ENCODE results near the gene MYL5.

MYL5 gene

GRCh38 chr4:720111-720860 is 45.9 kb downstream of the MYL5 start:
- no peak overlapping the region for H3K27ac ChIP-seq (ENCODE audit: insufficient read depth, low read length, poor library complexity, severe bottlenecking)

GRCh38 chr4:721261-722168 is 47.2 kb downstream of the MYL5 start:
- no peak overlapping the region for H3K27ac ChIP-seq (ENCODE audit: insufficient read depth, low read length, poor library complexity, severe bottlenecking)

More at GRCh38 chr4:720111-720860, 45.9 kb downstream of the MYL5 start:
- no peaks in the 10 kb centered on the region for H3K9me3 ChIP-seq (ENCODE audit: control insufficient read depth, low read length)
- H3K4me3 ChIP-seq (ENCODE audit: insufficient read depth, low read depth, low read length, poor library complexity, severe bottlenecking) = no peak overlapping the region
- peaks cover 4% of the 10 kb centered on the region for H3K36me3 ChIP-seq (ENCODE audit: control insufficient read depth, insufficient read depth, low read length)
- DNase-seq = no peak
- no peaks in the 10 kb centered on the region for H3K27me3 ChIP-seq (replicated peaks; ENCODE audit: control insufficient read depth, insufficient read depth, low read length, poor library complexity, severe bottlenecking)
- no peaks in the 10 kb centered on the region for H3K4me1 ChIP-seq (ENCODE audit: control insufficient read depth, insufficient read depth, low read length, poor library complexity, severe bottlenecking)

GRCh38 chr4:722169-722725 is 47.9 kb downstream of the MYL5 start:
- Histone ChIP-seq H3K27me3 (replicated peaks; ENCODE audit: control insufficient read depth, insufficient read depth, low read length, poor library complexity, severe bottlenecking) (no peaks in the 10 kb centered on the region), H3K4me1 (ENCODE audit: control insufficient read depth, insufficient read depth, low read length, poor library complexity, severe bottlenecking) (no peaks in the 10 kb centered on the region), H3K36me3 (ENCODE audit: control insufficient read depth, insufficient read depth, low read length) (peaks cover 4% of the 10 kb centered on the region), H3K27ac (ENCODE audit: insufficient read depth, low read length, poor library complexity, severe bottlenecking) (no peak overlapping the region), H3K9me3 (ENCODE audit: control insufficient read depth, low read length) (no peaks in the 10 kb centered on the region), H3K4me3 (ENCODE audit: insufficient read depth, low read depth, low read length, poor library complexity, severe bottlenecking) (no peak overlapping the region)
- DNase-seq = no peak

More at GRCh38 chr4:721261-722168, 47.2 kb downstream of the MYL5 start:
- no peak for DNase-seq
- Histone ChIP-seq H3K4me1 (ENCODE audit: control insufficient read depth, insufficient read depth, low read length, poor library complexity, severe bottlenecking) (no peaks in the 10 kb centered on the region), H3K9me3 (ENCODE audit: control insufficient read depth, low read length) (no peaks in the 10 kb centered on the region), H3K36me3 (ENCODE audit: control insufficient read depth, insufficient read depth, low read length) (peaks cover 4% of the 10 kb centered on the region), H3K27me3 (replicated peaks; ENCODE audit: control insufficient read depth, insufficient read depth, low read length, poor library complexity, severe bottlenecking) (no peaks in the 10 kb centered on the region), H3K4me3 (ENCODE audit: insufficient read depth, low read depth, low read length, poor library complexity, severe bottlenecking) (no peak overlapping the region)

- no peak overlapping the region for H3K27ac ChIP-seq (ENCODE audit: insufficient read depth, low read length, poor library complexity, severe bottlenecking)
- H3K4me3 ChIP-seq (ENCODE audit: insufficient read depth, low read depth, low read length, poor library complexity, severe bottlenecking) = no peak overlapping the region
- peaks cover 4% of the 10 kb centered on the region for H3K36me3 ChIP-seq (ENCODE audit: control insufficient read depth, insufficient read depth, low read length)
- no peak for DNase-seq
- H3K4me1 ChIP-seq (ENCODE audit: control insufficient read depth, insufficient read depth, low read length, poor library complexity, severe bottlenecking) = no peaks in the 10 kb centered on the region
- no peaks in the 10 kb centered on the region for H3K9me3 ChIP-seq (ENCODE audit: control insufficient read depth, low read length)
- no peaks in the 10 kb centered on the region for H3K27me3 ChIP-seq (replicated peaks; ENCODE audit: control insufficient read depth, insufficient read depth, low read length, poor library complexity, severe bottlenecking)
These were observed 48.6 kb downstream of the MYL5 start for GRCh38 chr4:722851-723360.

GRCh38 chr4:723751-724530 is 49.6 kb downstream of the MYL5 start:
- no peak overlapping the region for H3K27ac ChIP-seq (ENCODE audit: insufficient read depth, low read length, poor library complexity, severe bottlenecking)

GRCh38 chr4:725391-726234 is 51.3 kb downstream of the MYL5 start:
- no peak for DNase-seq
- Histone ChIP-seq H3K4me1 (ENCODE audit: control insufficient read depth, insufficient read depth, low read length, poor library complexity, severe bottlenecking) (no peaks in the 10 kb centered on the region), H3K9me3 (ENCODE audit: control insufficient read depth, low read length) (no peaks in the 10 kb centered on the region), H3K27me3 (replicated peaks; ENCODE audit: control insufficient read depth, insufficient read depth, low read length, poor library complexity, severe bottlenecking) (no peaks in the 10 kb centered on the region), H3K27ac (ENCODE audit: insufficient read depth, low read length, poor library complexity, severe bottlenecking) (no peak overlapping the region), H3K36me3 (ENCODE audit: control insufficient read depth, insufficient read depth, low read length) (peaks cover 4% of the 10 kb centered on the region), H3K4me3 (ENCODE audit: insufficient read depth, low read depth, low read length, poor library complexity, severe bottlenecking) (no peak overlapping the region)

More at GRCh38 chr4:723751-724530, 49.6 kb downstream of the MYL5 start:
- Histone ChIP-seq H3K4me1 (ENCODE audit: control insufficient read depth, insufficient read depth, low read length, poor library complexity, severe bottlenecking) (no peaks in the 10 kb centered on the region), H3K4me3 (ENCODE audit: insufficient read depth, low read depth, low read length, poor library complexity, severe bottlenecking) (no peak overlapping the region), H3K36me3 (ENCODE audit: control insufficient read depth, insufficient read depth, low read length) (peaks cover 4% of the 10 kb centered on the region), H3K9me3 (ENCODE audit: control insufficient read depth, low read length) (no peaks in the 10 kb centered on the region), H3K27me3 (replicated peaks; ENCODE audit: control insufficient read depth, insufficient read depth, low read length, poor library complexity, severe bottlenecking) (no peaks in the 10 kb centered on the region)
- DNase-seq = no peak

GRCh38 chr4:726235-726787 is 52.0 kb downstream of the MYL5 start:
- Histone ChIP-seq H3K27me3 (replicated peaks; ENCODE audit: control insufficient read depth, insufficient read depth, low read length, poor library complexity, severe bottlenecking) (no peaks in the 10 kb centered on the region), H3K9me3 (ENCODE audit: control insufficient read depth, low read length) (no peaks in the 10 kb centered on the region), H3K27ac (ENCODE audit: insufficient read depth, low read length, poor library complexity, severe bottlenecking) (no peak overlapping the region), H3K4me1 (ENCODE audit: control insufficient read depth, insufficient read depth, low read length, poor library complexity, severe bottlenecking) (no peaks in the 10 kb centered on the region), H3K4me3 (ENCODE audit: insufficient read depth, low read depth, low read length, poor library complexity, severe bottlenecking) (no peak overlapping the region), H3K36me3 (ENCODE audit: control insufficient read depth, insufficient read depth, low read length) (peaks cover 7% of the 10 kb centered on the region)
- DNase-seq = no peak

- no peaks in the 10 kb centered on the region for H3K4me1 ChIP-seq (ENCODE audit: control insufficient read depth, insufficient read depth, low read length, poor library complexity, severe bottlenecking)
- H3K27ac ChIP-seq (ENCODE audit: insufficient read depth, low read length, poor library complexity, severe bottlenecking) = no peak overlapping the region
- peaks cover 7% of the 10 kb centered on the region for H3K36me3 ChIP-seq (ENCODE audit: control insufficient read depth, insufficient read depth, low read length)
- no peak for DNase-seq
- H3K9me3 ChIP-seq (ENCODE audit: control insufficient read depth, low read length) = no peaks in the 10 kb centered on the region
- H3K4me3 ChIP-seq (ENCODE audit: insufficient read depth, low read depth, low read length, poor library complexity, severe bottlenecking) = no peak overlapping the region
- H3K27me3 ChIP-seq (replicated peaks; ENCODE audit: control insufficient read depth, insufficient read depth, low read length, poor library complexity, severe bottlenecking) = no peaks in the 10 kb centered on the region
These were observed 52.5 kb downstream of the MYL5 start for GRCh38 chr4:726838-727237.

Measured in effector memory CD4-positive, alpha-beta T cell (primary cell).